ENCODE measurements around the gene VPS25. TPM values are rescaled to one million over a fixed set of nuclear protein-coding genes. Genes with fewer than 3 reads are reported as not detected.

The VPS25 gene
- polyA plus RNA-seq, 1 donor = 78.2 TPM

DNA sequence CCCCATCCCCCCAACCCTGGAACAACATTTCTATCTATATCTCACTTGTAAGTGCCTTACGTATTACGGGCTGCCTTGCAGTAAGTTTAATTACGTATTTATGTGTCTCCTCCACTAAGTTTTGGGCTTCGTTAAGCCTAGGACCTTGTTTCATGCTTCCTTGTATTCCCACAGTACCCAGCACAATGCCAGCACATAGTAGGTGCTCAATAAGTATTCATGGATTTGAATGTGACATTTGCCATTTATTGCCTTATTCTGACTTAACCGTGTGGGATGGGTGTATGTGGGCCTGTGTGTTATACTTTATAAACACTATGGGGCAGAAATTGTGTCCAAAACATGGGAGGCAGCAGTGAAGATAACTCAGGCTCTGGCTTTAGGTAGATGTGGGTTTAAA is 19.3 kb downstream of the VPS25 start:
- DNase-seq = no peak

GRCh38 chr17:42795061-42795460 is 21.8 kb downstream of the VPS25 start:
- no peak for DNase-seq

- DNase-seq = no peak
Measured at GRCh38 chr17:42795465-42795864, 22.2 kb downstream of the VPS25 start.

DNA sequence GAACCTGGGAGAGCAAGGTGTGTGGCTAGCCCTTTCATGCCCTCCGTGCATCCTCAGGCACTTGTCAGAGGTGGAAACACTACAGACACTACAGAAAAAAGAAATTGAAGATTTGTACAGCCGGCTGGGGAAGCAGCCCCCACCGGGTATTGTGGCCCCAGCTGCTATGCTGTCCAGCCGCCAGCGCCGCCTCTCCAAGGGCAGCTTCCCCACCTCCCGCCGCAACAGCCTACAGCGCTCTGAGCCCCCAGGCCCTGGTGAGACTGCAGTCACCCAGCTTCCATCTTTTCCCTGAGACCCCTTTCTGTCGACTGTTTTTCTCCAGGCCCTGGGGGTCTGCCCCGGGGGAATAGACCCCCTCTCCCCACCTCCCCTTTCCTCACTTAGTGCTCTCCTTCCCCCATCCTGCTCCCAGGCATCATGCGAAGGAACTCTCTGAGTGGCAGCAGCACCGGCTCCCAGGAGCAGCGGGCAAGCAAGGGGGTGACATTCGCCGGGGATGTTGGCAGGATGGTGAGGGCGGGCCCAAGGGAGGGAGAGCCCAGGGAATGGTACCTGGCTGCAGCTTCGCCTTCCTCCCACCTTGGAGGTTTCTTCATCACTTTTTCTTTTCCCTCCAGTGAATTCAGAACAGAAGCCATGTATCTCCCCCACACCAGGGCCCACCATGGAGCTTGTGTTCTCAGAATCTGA is 23.0 kb downstream of the VPS25 start:
- no peak for DNase-seq

DNA sequence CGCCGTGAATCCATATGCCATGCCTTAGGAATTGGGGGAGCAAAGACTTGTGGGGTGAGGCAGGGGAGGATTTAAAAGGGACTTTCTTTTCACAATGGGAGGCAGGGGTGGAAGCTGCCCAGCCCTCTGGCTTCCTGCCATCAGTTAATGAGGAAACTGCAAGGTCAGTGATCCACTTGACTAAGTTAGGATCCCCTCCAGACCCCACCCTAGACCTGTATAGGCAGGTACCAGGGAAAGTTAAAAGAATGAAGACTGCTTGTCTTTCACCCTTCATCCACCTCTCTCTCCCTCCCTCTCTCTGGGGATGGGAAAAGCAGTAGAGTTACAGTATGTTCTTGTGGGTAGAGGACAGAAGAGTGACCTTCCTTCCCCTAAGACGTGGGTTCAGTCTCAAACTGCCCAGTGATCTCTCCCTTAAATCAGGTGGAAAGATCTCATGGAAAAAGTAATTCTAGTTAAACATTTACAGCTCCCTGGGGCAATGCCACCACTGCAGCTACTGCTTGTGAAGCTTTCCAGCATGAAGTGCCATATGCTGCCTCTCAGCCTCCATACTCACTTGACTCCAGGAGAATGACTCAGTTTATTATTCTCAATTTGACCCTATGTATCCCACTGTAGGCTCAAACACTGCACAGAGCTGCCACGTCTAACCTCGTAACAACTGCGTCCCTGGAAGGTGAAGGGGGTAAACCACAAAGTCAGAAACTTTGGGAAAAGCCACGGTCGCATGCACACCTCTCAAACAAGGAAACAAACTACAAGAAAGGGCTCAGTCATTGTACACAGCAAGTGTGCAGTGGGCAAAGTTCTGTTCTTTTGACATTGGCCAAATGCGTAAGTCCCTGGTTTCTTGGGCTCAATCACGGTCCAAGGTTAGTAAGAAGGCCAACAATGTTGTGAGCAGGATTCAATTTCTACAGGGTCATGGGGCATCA is 24.1 kb downstream of the VPS25 start:
- DNase-seq = no peak

DNA sequence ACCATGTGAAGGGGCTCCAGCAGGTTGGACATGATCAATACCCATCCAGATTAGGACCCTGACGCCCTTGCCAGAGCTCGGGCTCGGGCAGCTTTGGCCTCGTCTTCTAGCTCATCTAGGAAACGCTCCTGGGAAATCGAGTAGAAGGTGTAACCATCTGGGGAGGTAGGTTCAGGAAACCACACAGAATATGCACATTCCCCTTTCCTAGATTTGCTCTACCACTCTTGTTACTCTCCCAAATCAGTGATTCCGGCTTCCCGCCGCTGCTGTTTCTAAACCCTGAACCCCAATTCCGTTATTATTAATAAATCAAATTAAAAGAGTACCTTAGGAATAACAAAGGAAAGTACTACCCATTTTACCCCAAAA is 24.7 kb downstream of the VPS25 start:
- DNase-seq = no peak

DNA sequence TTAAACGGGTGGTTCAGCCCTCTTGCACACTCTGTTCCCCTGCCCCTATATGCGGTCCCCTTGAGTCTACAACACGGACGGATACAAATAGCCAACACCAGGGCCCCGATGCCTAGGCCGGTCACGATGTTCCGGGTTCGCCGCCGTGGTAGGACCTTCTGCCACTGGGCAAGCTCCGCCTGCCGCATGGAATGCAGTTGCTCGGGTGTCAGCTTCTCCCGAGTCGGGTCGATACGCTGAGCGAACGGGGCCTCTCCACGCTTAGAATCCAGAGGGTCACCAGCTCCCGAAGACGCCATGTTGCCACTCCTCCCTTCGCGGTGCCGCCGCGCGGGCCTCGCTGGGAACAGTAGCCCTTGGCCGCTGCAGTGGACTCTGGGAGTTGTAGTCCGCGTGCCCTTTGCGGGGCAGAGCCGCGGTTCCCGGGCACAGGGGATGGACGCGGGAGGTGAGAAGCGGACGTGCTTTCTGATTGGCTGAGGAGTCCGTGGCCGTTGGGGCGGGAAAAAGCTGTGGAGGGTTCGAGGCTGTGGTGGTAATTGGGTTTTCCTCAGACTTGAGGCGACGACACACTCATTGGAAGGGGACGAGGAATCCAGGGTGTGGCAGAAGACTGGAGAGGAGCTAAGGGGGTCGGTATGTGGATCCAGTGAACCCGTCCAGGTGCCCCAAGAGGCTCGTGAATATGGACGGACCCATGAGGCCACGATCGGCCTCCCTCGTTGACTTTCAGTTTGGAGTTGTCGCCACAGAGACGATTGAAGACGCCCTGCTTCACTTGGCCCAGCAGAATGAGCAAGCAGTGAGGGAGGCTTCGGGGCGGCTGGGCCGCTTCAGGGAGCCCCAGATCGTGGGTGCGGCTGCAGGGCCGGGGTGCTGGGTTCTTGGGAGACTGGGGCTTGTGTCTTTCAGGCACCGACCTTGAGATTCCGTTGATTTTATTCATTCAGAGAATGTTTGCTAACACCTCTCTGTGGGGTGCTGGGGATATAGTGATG is 25.4 kb downstream of the VPS25 start, which contains the start of the genes CNTD1 and COA3:
TSS of gene CNTD1 (plus strand) at position 479 of the 998 bp plus-strand sequence. CDS start at position 686, 207 bp downstream.
TSS of gene COA3 (minus strand) at position 322 of the 998 bp plus-strand sequence. CDS start at position 299, 23 bp downstream.
- peak; percentile 83 for DNase-seq

DNA sequence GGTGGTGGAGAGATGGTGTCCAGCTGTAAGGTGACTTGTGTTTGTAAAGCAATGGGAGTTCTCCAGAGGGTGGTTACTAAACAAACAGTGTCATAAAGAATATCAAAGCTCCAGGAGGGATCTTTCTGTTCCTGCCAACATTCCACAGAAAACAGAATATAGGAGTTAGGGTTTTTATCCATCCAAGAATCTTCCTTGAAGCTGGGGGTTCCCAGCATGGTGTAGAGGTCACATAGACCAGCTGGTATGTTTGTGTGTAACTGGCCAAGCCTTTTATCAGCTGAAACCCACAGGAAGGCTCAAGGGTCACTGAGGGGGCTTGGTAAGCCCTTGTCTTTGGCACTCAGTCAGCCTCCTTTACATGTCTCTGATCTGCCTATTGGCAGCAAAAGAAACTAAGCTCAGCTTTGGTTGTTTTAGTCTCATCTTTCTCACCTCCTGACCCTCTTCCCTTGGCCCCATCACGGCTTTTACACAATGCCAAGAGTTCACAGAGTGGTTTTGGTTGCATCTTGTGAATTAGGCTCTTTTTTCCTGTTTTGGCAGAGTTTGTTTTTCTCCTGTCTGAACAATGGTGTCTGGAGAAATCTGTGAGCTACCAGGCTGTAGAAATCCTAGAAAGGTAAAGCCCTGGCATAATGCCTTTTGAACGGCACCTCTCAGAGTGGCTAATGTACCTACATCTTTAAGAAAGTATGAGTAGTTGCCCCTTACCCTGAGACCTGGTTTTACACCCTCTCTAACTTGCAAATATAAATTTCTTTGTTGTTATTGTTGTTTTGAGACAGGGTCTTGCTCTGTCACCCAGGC is 30.0 kb downstream of the VPS25 start:
- DNase-seq = no peak

DNA sequence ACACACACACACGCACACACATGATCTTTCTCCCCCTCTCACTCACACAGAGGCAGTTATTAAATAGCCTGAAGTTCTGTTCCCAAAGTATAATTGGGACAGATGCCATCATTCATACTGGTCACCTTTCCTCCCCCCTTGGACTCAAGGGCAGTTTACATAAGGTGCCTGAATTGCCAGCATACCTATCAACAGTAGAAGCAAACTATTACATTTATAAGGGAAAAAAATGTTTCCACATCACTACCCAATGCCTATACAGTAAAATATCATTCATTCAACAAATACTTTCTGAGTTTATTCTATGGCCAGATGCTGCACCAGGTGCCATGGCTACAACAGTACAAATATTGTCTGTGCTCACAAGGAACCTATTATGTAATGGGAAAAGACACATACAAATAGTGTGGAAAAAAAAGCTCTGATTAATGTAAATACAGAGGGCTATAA is 31.7 kb downstream of the VPS25 start:
- DNase-seq = no peak

DNA sequence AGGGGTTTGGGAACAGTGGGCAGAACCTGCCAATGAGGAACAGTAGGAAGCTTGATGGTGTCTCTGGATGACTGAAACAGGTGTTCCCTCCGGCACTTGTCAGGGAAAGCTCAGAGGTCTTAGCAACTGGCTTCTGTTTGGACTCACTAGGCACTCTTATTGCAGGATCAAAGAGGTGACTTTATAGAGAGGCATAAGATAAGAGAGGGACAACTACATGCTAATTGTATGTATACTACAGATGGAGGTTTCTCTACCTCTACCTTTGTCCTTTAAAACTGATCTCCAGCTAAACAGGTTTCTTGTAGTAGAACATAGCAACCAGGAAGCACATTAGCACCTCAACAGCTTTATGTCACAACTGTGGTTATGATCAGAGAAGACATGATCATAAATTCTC is 33.0 kb downstream of the VPS25 start:
- DNase-seq = no peak

- no peak for DNase-seq
Measured at GRCh38 chr17:42809250-42809649, 36.0 kb downstream of the VPS25 start.

DNA sequence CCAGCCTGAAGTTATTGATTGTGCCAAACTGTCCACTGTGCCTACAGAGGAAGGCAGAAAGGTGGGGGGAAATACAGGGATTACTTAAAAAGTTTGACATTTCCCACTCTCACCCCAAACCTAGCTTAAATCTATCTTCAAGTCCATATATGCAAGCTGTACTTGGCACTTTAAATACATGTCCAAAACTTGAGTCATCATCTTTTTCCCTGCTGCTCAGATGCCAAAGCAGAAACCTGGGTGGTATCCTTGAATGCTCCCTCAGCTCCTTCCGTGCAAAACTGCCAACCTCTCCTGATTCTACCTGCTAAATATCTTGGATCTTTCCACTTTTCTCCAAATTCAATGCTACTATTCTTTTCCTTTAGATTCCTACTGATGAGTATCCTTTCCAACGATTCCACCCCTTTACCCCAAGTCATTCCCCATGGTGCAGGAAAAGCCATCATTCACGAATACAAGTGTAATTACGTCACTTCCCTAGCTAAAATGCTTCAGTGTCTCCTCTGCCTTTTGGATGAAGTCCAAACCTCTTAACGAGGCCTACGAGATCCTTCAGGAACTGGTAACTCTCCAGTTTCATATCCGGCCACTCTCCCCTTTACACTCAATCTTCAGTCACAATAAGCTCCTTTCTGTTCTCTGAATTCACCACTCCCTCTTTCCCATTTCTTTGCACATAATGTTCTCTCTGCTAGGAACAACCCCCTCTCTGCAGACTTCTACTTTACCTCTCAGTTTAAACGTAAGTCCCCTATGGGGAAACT is 41.6 kb downstream of the VPS25 start:
- no peak for DNase-seq

DNA sequence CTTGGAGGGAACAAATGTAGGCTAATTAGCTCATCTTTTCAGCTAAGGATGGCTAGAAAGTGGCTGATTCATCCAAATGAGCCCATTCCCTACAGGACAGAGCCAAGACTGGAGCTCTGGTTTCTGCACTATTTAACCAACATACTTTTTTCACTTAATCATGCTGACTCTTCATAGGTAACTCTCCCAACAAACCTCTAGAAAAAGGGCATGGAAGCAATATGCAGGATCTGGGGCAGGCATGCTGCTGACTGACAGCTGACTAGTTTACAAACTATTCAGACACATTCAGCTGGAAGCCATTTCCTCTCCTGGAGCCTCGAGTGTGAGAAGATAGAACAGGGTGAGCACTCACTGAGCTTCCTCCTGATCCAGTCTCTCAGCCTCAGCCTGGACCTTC is 44.6 kb downstream of the VPS25 start:
- no peak for DNase-seq

DNA sequence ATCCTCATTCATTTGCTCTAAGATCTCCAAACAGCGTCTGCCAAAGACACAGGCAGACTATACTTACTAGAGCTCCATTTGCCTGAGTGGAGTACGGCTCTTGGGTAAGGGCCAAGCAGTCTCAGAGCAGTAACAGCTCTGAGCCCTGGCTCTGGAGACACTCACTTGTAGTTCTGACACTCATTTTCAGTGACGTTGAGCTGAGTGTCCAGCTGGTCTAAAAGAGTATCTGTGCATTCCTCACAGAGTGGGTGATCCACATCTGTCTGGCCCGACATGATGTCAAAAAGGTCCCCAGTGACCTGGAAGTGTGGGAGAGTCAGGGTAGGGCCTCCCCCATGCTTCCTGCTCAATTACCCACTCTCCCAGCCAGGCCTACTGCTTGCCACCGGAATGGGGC is 45.1 kb downstream of the VPS25 start:
- DNase-seq = no peak

- DNase-seq = peak; percentile 43
Measured at GRCh38 chr17:42819939-42820535, 46.8 kb downstream of the VPS25 start.

DNA sequence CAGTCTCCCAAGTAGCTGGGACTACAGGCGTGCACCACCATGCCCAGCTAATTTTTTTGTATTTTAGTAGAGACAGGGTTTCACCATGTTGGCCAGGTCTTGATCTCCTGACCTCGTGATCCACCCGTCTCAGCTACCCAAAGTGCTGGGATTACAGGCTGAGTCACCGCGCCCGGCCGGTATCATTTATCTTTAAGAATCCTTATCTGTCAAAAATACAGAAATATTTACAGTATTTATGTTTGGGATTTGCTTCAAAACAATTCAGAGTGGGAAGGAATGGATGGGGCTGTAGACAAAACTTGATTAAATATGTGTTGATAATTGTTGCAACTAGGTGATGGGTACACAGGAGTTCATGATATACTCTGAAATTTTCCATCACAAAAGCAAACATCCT is 47.9 kb downstream of the VPS25 start:
- DNase-seq = no peak

DNA sequence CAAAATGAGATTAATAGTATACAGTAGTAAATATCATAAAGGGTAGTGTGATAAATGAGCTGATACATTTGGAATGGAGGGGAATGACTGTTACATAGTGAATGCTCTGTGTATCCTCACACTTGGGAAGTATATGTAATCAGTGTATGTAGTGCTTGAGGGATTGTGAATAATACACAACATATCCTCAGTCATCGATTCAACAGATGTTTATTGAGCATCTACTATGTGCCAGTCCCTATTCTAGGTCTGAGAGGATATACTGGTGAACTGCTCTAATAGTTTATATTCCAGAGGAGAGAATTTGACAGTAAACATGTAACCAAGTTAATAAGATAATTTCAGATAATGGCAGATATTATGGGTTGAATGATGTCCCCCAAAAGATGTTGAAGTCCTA is 54.2 kb downstream of the VPS25 start:
- DNase-seq = no peak
